PC-3 (cell line): ENCODE data around the gene DNASE1L2. TPM values are rescaled to one million over a fixed set of nuclear protein-coding genes. Genes with fewer than 3 reads are reported as not detected.

ENCODE experiments used
- ATAC-seq: fragments of 200-7000 bp; cut with Tn5 transposase; 2 replicates; pipeline ENCODE4 v1.9.1; 2020; ENCODE audit warnings: mild to moderate bottlenecking, moderate library complexity
- BruUV-seq: library from RNA; stranded (reverse); fragments of 400-500 nt; replicated peaks from 2 replicates; lab custom pipeline; 2021; lab: Mats Ljungman, UMichigan
- CTCF ChIA-PET: fragments of 300-600 bp; sonication (Branson Sonifier 250); formaldehyde crosslinking; loops from one replicate; lab custom pipeline; 2022; ENCODE audit warnings: antibody characterized with exemption; lab: Charles Lee
- POLR2A ChIA-PET: fragments of 300-600 bp; sonication (Branson Sonifier 250); formaldehyde crosslinking; loops from one replicate; lab custom pipeline; 2022; ENCODE audit warnings: antibody characterized with exemption; ENCODE audit not compliant: unreplicated experiment; lab: Charles Lee
- DNase-seq: peaks from one replicate; pipeline ENCODE4 v3.0.0-alpha.2; 2015
- H2AFZ ChIP-seq: fragments of 300-600 bp; sonication (generic); 2 replicates; pipeline ENCODE4 v1.6.0; 2016; ENCODE audit warnings: antibody characterized with exemption, low read length
- H3F3A ChIP-seq: fragments of 300-600 bp; sonication (generic); one replicate; pipeline ENCODE4 v1.6.0; 2017; ENCODE audit warnings: antibody characterized with exemption, low read length, control low read depth, mild to moderate bottlenecking; ENCODE audit not compliant: unreplicated experiment
- H3K27ac ChIP-seq: fragments of 300-600 bp; sonication (generic); 2 replicates; pipeline ENCODE4 v1.5.1; 2016; ENCODE audit warnings: mild to moderate bottlenecking, low read length
- H3K27me3 ChIP-seq: fragments of 300-600 bp; sonication (generic); 2 replicates; pipeline ENCODE4 v1.6.1; 2016; ENCODE audit warnings: low read length, mixed read lengths
- H3K36me3 ChIP-seq: fragments of 300-600 bp; sonication (generic); 2 replicates; pipeline ENCODE4 v1.6.1; 2016; ENCODE audit warnings: low read depth, mixed run types, low read length, mixed read lengths
- H3K4me1 ChIP-seq: fragments of 300-600 bp; sonication (generic); 2 replicates; pipeline ENCODE4 v1.5.1; 2016; ENCODE audit warnings: low read length; ENCODE audit not compliant: insufficient read depth
- H3K4me2 ChIP-seq: fragments of 300-600 bp; sonication (generic); 2 replicates; pipeline ENCODE4 v1.6.0; 2016; ENCODE audit warnings: low read length
- H3K4me3 ChIP-seq: fragments of 300-600 bp; sonication (generic); 2 replicates; pipeline ENCODE4 v1.5.1; 2016; ENCODE audit warnings: mild to moderate bottlenecking, low read length, mixed read lengths
- H3K79me2 ChIP-seq: fragments of 300-600 bp; sonication (generic); 2 replicates; pipeline ENCODE4 v1.6.1; 2017; ENCODE audit warnings: low read length, mixed read lengths
- H3K9ac ChIP-seq: fragments of 300-600 bp; sonication (generic); 2 replicates; pipeline ENCODE4 v1.6.0; 2016; ENCODE audit warnings: mild to moderate bottlenecking, low read length
- H3K9me2 ChIP-seq: fragments of 300-600 bp; sonication (generic); replicated peaks from 2 replicates; pipeline ENCODE4 v1.6.1; 2016; ENCODE audit warnings: mixed run types, low read length, mixed read lengths
- H3K9me3 ChIP-seq: fragments of 300-600 bp; sonication (generic); 2 replicates; pipeline ENCODE4 v1.6.1; 2016; ENCODE audit warnings: low read length, mixed read lengths
- H4K20me1 ChIP-seq: fragments of 300-600 bp; sonication (generic); 2 replicates; pipeline ENCODE4 v1.6.1; 2016; ENCODE audit warnings: low read length, mixed read lengths
- EZH2 ChIP-seq: fragments of 300-600 bp; sonication (generic); IDR thresholded peaks from one replicate; pipeline ENCODE4 v1.6.1; 2017; ENCODE audit warnings: antibody characterized with exemption, mild to moderate bottlenecking, low read length; ENCODE audit not compliant: unreplicated experiment
- EZH2phosphoT487 ChIP-seq: fragments of 300-600 bp; sonication (generic); IDR thresholded peaks from 2 replicates; pipeline ENCODE4 v1.6.1; 2018; ENCODE audit warnings: mild to moderate bottlenecking, antibody characterized with exemption, low read length, borderline replicate concordance
- intact Hi-C: fragments of 100-400 bp; cut with micrococcal nuclease; formaldehyde crosslinking; loops from 2 replicates; pipeline ENCODE4 v1.9.0; 2023
- total RNA-seq: library from RNA; depleted of rRNA; stranded (reverse); fragments of >200 nt; gene quantifications from 2 replicates; pipeline ENCODE4 v1.2.3, GENCODE V29; 2014
- TF ChIP-seq, protein P1 (sequence below): fragments of 300-600 bp; sonication (generic); conservative IDR thresholded peaks from 2 replicates; pipeline ENCODE4 v1.5.1; 2017; ENCODE audit warnings: antibody characterized with exemption, low read depth, mild to moderate bottlenecking, low read length

Gene DNASE1L2
- total RNA-seq, 1 experiment from 2014 or later, result 2.7 TPM

DNA sequence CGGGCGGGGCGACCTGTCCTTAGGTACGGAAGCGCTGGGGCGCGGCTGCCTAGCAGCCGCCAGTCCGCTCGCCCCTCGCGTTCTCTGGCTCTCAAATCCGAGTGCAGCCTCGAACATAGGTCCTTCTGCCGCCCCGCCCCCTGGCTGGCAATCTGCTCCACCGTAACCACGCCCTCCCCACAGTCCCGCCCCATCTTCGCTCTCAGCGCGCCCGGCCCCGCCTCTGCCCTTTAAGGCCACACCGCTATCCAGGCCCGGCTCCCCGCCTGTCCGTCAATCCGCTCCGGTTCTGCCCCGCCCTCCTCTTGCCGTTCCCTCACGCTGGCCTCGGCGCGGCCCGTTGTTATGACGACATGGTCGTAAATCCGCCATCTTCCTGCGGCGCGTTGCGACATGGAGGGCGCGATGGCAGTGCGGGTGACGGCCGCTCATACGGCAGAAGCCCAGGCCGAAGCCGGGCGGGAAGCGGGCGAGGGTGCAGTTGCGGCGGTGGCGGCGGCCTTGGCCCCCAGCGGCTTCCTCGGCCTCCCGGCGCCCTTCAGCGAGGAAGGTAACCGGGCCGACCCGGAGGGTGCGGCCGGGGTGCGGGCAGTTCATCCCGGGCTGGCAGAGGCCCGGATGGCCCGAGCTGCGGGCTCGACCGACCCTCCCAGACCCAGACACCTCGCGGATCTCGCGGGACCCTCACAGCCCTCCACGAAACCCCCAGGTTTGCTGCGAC, 12.9 kb upstream of the DNASE1L2 start, which contains the start of gene E4F1:
Gene E4F1, plus strand, starts transcription at position 371 of the 721 bp plus-strand sequence. Its CDS starts 23 bp downstream, at position 394.
- no TSS peak for BruUV-seq
- peak; percentile 94 for ATAC-seq
- TF ChIP-seq EZH2phosphoT487 (no peak), EZH2 (no peak)
- TF ChIP-seq, protein P1, sequence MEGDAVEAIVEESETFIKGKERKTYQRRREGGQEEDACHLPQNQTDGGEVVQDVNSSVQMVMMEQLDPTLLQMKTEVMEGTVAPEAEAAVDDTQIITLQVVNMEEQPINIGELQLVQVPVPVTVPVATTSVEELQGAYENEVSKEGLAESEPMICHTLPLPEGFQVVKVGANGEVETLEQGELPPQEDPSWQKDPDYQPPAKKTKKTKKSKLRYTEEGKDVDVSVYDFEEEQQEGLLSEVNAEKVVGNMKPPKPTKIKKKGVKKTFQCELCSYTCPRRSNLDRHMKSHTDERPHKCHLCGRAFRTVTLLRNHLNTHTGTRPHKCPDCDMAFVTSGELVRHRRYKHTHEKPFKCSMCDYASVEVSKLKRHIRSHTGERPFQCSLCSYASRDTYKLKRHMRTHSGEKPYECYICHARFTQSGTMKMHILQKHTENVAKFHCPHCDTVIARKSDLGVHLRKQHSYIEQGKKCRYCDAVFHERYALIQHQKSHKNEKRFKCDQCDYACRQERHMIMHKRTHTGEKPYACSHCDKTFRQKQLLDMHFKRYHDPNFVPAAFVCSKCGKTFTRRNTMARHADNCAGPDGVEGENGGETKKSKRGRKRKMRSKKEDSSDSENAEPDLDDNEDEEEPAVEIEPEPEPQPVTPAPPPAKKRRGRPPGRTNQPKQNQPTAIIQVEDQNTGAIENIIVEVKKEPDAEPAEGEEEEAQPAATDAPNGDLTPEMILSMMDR, result no peak
- Histone ChIP-seq H3K9me3 (no peaks in the 10 kb centered on the region), H3K9me2 (no peaks in the 10 kb centered on the region), H2AFZ (peak within 1 kb of the TSS; percentile 74), H3K36me3 (no peaks in the 10 kb centered on the region; the same call in 1 of the 2 replicates), H3K4me1 (peaks cover 12% of the 10 kb centered on the region), H3K27ac (peak within 1 kb of the TSS; percentile 45), H3F3A (no peaks in the 10 kb centered on the region), H3K79me2 (peaks cover 49% of the 10 kb centered on the region), H3K4me2 (peak within 1 kb of the TSS; percentile 93), H3K9ac (peak within 1 kb of the TSS; percentile 97), H3K27me3 (no peaks in the 10 kb centered on the region), H3K4me3 (peak within 1 kb of the TSS; percentile 96), H4K20me1 (peaks cover 9% of the 10 kb centered on the region; the same call in 1 of the 2 replicates)
- ChIA-PET CTCF (interaction anchor here (1.4 kb wide), 1 partner anchor 28 kb away, joined by 7 read pairs; the partner anchor contains the start of gene ECI1), POLR2A (no interaction called here)
- intact Hi-C loops, result no loop called here
- peak; percentile 97 for DNase-seq

DNA sequence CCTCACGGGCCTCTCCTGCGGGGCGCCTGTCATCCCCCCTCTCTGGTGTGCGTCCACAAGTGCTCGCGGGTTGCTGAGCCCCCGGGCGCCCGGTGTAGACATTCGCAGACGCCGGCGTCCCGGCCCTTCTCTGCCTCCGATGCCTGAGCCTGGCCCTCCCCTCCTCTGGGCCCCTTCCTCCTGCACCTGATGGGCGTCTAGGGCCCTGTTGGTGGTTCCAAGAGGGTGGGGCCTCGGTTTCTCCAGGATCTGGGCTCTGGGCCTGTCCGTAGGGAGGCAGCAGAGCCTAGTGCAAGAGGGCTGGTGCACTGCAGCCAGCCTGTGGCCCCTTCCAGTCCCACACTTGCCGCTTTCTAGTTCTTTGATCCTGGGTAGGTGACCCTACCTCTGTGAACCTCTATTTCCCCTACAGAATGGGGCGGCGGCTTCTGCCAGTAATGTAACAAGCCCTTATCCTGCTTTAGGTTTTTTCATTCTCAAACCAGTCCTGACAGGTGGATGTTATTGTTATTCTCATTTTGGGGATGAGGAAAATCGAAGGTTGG, 12.2 kb upstream of the DNASE1L2 start:
- ATAC-seq (peak; percentile 43), DNase-seq (peak; percentile 39)
- Histone ChIP-seq H3K27ac (peak overlapping the region; percentile 45), H2AFZ (peak overlapping the region; percentile 74), H3K9me3 (no peaks in the 10 kb centered on the region), H3K27me3 (no peaks in the 10 kb centered on the region), H4K20me1 (peaks cover 9% of the 10 kb centered on the region; the same call in 1 of the 2 replicates), H3K4me3 (peak overlapping the region; percentile 96), H3K79me2 (peaks cover 55% of the 10 kb centered on the region), H3K9ac (peak overlapping the region; percentile 97), H3K4me1 (peaks cover 12% of the 10 kb centered on the region), H3F3A (no peaks in the 10 kb centered on the region), H3K4me2 (peak overlapping the region; percentile 93), H3K36me3 (no peaks in the 10 kb centered on the region; the same call in 1 of the 2 replicates), H3K9me2 (no peaks in the 10 kb centered on the region)
- intact Hi-C loops, result no loop called here
- TSS peak; percentile 56 for BruUV-seq
- ChIA-PET POLR2A (no interaction called here), CTCF (interaction anchor here (1.4 kb wide), 1 partner anchor 27 kb away, joined by 7 read pairs; the partner anchor contains the start of gene ECI1)
- no peak for TF ChIP-seq EZH2
- TF ChIP-seq EZH2phosphoT487, result no peak
- TF ChIP-seq, protein P1, result no peak
